SU-DHL-6 (cell line): Measurements from ENCODE around the gene ARRDC1.

ENCODE experiments used
- H2AFZ ChIP-seq: fragments of 200-600 bp; sonication (generic); 2 replicates; pipeline ENCODE4 v1.6.1; 2014; ENCODE audit warnings: low read depth, mild to moderate bottlenecking, moderate library complexity, mixed read lengths, antibody characterized with exemption, low read length; ENCODE audit not compliant: severe bottlenecking
- H3F3A ChIP-seq: fragments of 200-600 bp; shearing (Covaris generic); 2 replicates; pipeline ENCODE4 v1.6.0; 2016; ENCODE audit warnings: antibody characterized with exemption, mild to moderate bottlenecking; ENCODE audit not compliant: insufficient read depth
- H3K27ac ChIP-seq: fragments of 200-600 bp; sonication (generic); 2 replicates; pipeline ENCODE4 v1.5.1; 2016; ENCODE audit warnings: low read depth, mild to moderate bottlenecking, low read length, moderate library complexity, mixed read lengths
- H3K27me3 ChIP-seq: fragments of 200-600 bp; sonication (generic), shearing (Covaris generic); 2 replicates; pipeline ENCODE4 v1.6.0; 2014; ENCODE audit warnings: mild to moderate bottlenecking, low read length
- H3K36me3 ChIP-seq: fragments of 200-600 bp; sonication (generic); 2 replicates; pipeline ENCODE4 v1.6.1; 2014; ENCODE audit warnings: mild to moderate bottlenecking, low read length, mixed read lengths
- H3K4me2 ChIP-seq: fragments of 300-600, 200-600 bp; shearing (Covaris generic), sonication (generic); 2 replicates; pipeline ENCODE4 v1.6.0; 2014; ENCODE audit warnings: low read length, low read depth, mild to moderate bottlenecking; ENCODE audit not compliant: poor library complexity, severe bottlenecking
- H3K4me3 ChIP-seq: fragments of 200-600 bp; sonication (generic); 2 replicates; pipeline ENCODE4 v1.5.1; 2014; ENCODE audit warnings: antibody characterized with exemption, low read length, mild to moderate bottlenecking, mixed read lengths; ENCODE audit not compliant: insufficient read depth, poor library complexity, severe bottlenecking
- H3K79me2 ChIP-seq: fragments of 200-600 bp; sonication (generic); 2 replicates; pipeline ENCODE4 v1.6.1; 2014; ENCODE audit warnings: mild to moderate bottlenecking, low read length, moderate library complexity; ENCODE audit not compliant: insufficient read depth
- H3K9ac ChIP-seq: fragments of 200-600 bp; sonication (generic); 2 replicates; pipeline ENCODE4 v1.7.0; 2014; ENCODE audit warnings: mild to moderate bottlenecking, low read length
- H3K9me2 ChIP-seq: fragments of 200-600 bp; sonication (generic); replicated peaks from 2 replicates; pipeline ENCODE4 v1.6.1; 2014; ENCODE audit warnings: low read length; ENCODE audit not compliant: insufficient read depth
- H3K9me3 ChIP-seq: fragments of 200-600 bp; sonication (generic); 2 replicates; pipeline ENCODE4 v1.6.1; 2014; ENCODE audit warnings: low read length, mixed read lengths; ENCODE audit not compliant: insufficient read depth
- H4K20me1 ChIP-seq: fragments of 200-600 bp; sonication (generic); 2 replicates; pipeline ENCODE4 v1.6.1; 2014; ENCODE audit warnings: low read depth, mild to moderate bottlenecking, antibody characterized with exemption, low read length, moderate library complexity, mixed read lengths
- EZH2phosphoT487 ChIP-seq: fragments of 200-600 bp; sonication (generic), shearing (Covaris generic); conservative IDR thresholded peaks from 2 replicates; pipeline ENCODE4 v1.6.1; 2018; ENCODE audit warnings: mild to moderate bottlenecking, antibody characterized with exemption, low read length, moderate library complexity, mixed read lengths
- TF ChIP-seq, protein P1 (sequence below): fragments of 200-600 bp; sonication (generic); IDR thresholded peaks from one replicate; pipeline ENCODE4 v1.5.1; 2017; ENCODE audit warnings: antibody characterized with exemption, mild to moderate bottlenecking, low read length, moderate library complexity; ENCODE audit not compliant: insufficient read depth, poor library complexity, severe bottlenecking

Gene ARRDC1

DNA sequence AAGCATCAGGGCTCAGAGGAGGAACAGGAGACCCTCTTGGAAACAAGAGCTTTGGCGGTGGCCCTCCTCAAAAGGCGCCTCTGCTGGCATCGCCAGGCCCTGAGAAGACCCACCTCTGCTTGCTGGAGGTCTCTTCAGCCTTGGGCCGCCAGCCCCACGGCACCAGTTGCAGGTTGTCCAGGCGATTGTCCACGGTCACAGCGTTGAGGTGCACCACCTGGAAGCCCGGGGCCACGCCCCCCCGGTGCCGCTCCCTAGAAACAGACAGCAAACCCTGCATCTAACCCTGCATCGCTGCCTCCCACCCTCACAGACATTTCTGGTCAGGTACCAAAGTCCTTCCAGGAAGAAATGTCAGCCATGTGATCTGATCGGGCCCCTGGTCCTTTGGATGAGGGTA is 18.6 kb upstream of the ARRDC1 start:
- no peaks in the 10 kb centered on the region for H3K27me3 ChIP-seq
- no peaks in the 10 kb centered on the region; the same call in 1 of the 2 replicates for H3K79me2 ChIP-seq
- no peaks in the 10 kb centered on the region for H3K9me3 ChIP-seq
- no peak for TF ChIP-seq EZH2phosphoT487
- TF ChIP-seq, protein P1, sequence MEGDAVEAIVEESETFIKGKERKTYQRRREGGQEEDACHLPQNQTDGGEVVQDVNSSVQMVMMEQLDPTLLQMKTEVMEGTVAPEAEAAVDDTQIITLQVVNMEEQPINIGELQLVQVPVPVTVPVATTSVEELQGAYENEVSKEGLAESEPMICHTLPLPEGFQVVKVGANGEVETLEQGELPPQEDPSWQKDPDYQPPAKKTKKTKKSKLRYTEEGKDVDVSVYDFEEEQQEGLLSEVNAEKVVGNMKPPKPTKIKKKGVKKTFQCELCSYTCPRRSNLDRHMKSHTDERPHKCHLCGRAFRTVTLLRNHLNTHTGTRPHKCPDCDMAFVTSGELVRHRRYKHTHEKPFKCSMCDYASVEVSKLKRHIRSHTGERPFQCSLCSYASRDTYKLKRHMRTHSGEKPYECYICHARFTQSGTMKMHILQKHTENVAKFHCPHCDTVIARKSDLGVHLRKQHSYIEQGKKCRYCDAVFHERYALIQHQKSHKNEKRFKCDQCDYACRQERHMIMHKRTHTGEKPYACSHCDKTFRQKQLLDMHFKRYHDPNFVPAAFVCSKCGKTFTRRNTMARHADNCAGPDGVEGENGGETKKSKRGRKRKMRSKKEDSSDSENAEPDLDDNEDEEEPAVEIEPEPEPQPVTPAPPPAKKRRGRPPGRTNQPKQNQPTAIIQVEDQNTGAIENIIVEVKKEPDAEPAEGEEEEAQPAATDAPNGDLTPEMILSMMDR: no peak
- no peak overlapping the region for H3K4me3 ChIP-seq
- no peak overlapping the region for H3K4me2 ChIP-seq
- H2AFZ ChIP-seq: no peak overlapping the region
- no peaks in the 10 kb centered on the region for H3K36me3 ChIP-seq
- H3K9ac ChIP-seq: no peak overlapping the region
- H3K9me2 ChIP-seq: no peaks in the 10 kb centered on the region
- H3K27ac ChIP-seq: no peak overlapping the region
- H3F3A ChIP-seq: no peaks in the 10 kb centered on the region
- H4K20me1 ChIP-seq: 0 out of 2 replicates have a peak, but pooled peaks cover 3% of the 10 kb centered on the region

DNA sequence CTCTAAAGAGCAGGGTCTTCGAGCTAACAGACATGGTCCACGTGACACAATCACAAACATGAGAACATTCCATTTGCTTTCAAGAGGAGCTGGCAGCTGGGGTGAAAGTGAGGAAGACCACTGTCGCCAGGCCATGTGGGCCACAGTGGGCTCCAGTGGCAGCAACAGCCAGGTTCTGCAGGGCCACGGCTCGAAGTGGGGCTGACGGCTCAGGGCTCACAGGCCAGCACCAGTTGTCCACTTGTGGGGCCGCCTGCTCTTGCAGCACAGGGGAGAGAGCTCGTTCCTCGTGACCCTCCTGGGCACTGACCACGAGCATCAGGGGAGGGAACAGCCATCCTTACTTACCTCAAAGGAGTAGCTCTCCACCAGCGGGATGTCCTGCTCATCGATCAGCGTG is 17.2 kb upstream of the ARRDC1 start:
- H3K9me2 ChIP-seq: no peaks in the 10 kb centered on the region
- H3K9me3 ChIP-seq: no peaks in the 10 kb centered on the region
- H3K79me2 ChIP-seq: no peaks in the 10 kb centered on the region; the same call in 1 of the 2 replicates
- no peak overlapping the region for H3K4me2 ChIP-seq
- no peak overlapping the region; the same call in 1 of the 2 replicates for H3K9ac ChIP-seq
- no peaks in the 10 kb centered on the region for H3F3A ChIP-seq
- H2AFZ ChIP-seq: no peak overlapping the region
- TF ChIP-seq, protein P1: no peak
- TF ChIP-seq EZH2phosphoT487: no peak
- no peak overlapping the region for H3K27ac ChIP-seq
- H3K27me3 ChIP-seq: no peaks in the 10 kb centered on the region
- H4K20me1 ChIP-seq: 0 out of 2 replicates have a peak, but pooled peaks cover 3% of the 10 kb centered on the region
- no peaks in the 10 kb centered on the region for H3K36me3 ChIP-seq
- H3K4me3 ChIP-seq: no peak overlapping the region

DNA sequence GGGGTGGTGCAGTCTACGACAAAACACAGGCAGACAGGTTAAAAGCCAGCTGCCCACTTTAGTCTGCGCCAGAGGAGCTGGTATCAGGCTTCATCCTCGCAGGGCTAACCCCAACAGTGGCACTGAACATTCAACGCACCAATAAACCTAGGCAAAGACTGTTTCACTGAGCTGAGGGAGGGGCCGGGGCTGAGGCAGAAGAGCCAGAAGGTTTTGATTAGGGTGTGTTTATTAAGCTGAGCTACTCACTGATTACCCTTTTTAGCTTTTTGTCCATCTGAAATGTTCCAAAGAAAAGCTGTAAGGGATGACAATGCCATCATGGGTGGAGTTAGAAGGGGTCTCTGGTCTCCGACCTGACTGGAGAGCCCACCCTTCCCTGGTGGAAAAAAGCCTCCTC is 16.6 kb upstream of the ARRDC1 start:
- no peak overlapping the region for H2AFZ ChIP-seq
- peak overlapping the region; percentile 54 for H3K4me2 ChIP-seq
- H3K9me2 ChIP-seq: no peaks in the 10 kb centered on the region
- TF ChIP-seq, protein P1: no peak
- TF ChIP-seq EZH2phosphoT487: no peak
- no peaks in the 10 kb centered on the region; the same call in 1 of the 2 replicates for H3K79me2 ChIP-seq
- 0 out of 2 replicates have a peak, but pooled peaks cover 3% of the 10 kb centered on the region for H4K20me1 ChIP-seq
- peak overlapping the region; percentile 52 for H3K4me3 ChIP-seq
- no peaks in the 10 kb centered on the region for H3K27me3 ChIP-seq
- H3K36me3 ChIP-seq: no peaks in the 10 kb centered on the region
- no peak overlapping the region for H3K27ac ChIP-seq
- no peaks in the 10 kb centered on the region for H3F3A ChIP-seq
- H3K9me3 ChIP-seq: no peaks in the 10 kb centered on the region
- H3K9ac ChIP-seq: peak overlapping the region; percentile 69
